ENCODE data around the gene ARID5B.
"Not testable (repeated sequence)": the region's sequence is repeated elsewhere in the genome, so short reads cannot be mapped to it uniquely, and the experiment has no call there.

ARID5B gene

DNA sequence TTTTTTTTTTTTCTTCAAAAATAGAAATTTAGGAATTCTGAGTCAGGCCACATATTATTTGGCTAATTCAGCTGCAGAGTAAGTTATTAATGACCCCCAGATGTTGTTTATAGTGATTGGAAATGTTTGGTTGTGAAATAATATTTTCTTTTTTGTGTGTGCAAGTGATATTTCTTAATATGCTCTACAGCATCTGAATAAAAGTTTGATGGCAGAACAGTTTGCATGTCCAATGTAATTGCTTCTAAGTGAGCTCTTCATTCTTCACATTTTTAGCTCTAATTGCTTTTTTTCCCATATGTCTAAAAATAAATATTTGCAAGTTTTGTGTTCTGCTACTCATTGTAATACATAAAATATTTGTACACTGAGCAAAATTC lies 116.0 kb downstream of the ARID5B start:
- no peak for DNase-seq

GRCh38 chr10:62018131-62018911 lies 116.8 kb downstream of the ARID5B start:
- DNase-seq, result no peak

- DNase-seq, result peak; percentile 48
Measured at GRCh38 chr10:62019013-62019684, 117.7 kb downstream of the ARID5B start.

- DNase-seq, result peak; percentile 21
Measured at GRCh38 chr10:62019685-62020359, 118.3 kb downstream of the ARID5B start.

DNA sequence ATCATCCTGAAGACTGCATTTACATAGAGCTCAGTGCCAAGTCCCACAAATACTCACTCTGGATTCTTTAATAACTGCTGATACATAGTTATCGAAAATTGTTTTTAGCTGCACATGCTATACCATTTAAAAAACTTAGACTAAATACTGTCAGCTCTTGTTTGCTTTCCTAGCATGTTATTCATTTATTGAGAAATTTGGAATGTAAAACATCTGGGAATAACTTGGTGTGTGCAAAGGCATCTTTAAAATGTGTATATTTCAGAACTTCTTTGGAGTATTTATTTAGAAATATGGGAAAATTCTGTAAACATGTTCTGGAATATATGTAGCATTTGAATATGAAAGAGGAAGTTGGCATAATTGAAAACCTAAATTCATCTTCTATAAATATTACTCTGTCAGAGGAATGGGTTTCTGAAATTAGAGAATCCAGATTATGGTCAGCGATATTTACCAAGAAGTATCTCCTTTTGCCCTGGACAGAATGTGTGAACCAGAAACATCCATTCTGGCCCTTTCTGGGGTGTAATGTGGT lies 119.7 kb downstream of the ARID5B start:
- DNase-seq, result no peak

DNA sequence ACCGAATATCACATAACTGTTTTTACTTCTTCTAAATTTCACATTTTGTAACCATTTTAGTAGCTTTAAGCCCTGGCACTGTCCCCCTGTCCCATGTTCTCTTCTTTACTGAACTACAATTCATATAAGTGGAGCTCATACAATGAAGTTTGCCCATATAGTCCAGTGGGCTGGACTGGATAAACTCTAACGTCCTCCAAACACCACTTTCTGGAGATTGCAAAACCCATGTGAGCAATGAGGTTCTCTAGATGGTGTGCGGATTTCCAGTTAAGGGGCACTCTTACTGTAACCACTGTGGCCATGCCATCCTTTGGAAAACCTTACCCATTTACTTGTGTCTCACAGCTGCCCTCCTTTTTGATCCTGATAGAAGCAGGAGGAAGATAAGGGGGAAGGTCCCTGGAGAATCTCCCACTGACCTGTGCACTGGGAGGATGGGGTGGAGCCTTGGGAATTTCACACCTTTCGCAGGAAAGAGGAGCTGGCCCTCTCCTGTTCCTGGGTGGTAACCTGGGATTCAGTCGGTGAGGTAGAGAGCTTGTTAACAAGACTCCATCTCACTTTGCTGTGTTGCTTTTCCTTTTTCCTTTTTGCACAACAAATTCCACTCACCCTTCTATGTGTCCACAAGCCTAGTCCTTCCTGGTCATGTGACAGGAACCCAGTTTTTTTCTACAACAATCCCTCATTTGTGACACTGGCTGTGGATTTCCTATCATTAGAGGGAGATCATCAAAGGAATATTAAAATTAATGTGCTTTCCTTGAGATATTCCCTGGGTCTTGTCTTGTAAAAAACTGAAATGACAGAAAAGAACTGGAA lies 120.7 kb downstream of the ARID5B start:
- no peak for DNase-seq

DNA sequence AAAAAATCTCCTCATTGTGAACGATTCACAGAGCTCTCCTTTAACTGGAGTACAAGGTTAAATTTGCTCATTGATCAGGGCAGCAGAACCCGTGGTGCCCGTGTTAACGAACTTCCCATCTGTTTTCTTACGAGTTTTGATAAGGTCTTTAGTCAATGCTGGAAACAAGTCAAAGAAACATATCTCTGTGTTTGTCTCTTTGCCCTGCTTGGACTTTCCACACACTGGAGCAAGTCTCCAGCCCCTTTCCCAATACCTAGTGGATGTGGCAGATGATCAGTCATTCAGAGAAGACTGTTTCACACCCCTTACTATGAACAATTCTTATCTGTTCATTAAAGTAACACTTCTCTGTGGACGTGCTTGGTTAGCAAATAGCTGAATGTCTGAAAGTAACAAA lies 121.3 kb downstream of the ARID5B start:
- DNase-seq, result no peak

- no peak for DNase-seq
Measured at GRCh38 chr10:62023329-62023728, 121.8 kb downstream of the ARID5B start.

- DNase-seq, result no peak
Measured at GRCh38 chr10:62024026-62024701, 122.7 kb downstream of the ARID5B start.

GRCh38 chr10:62025134-62025794 lies 123.8 kb downstream of the ARID5B start:
- DNase-seq, result no peak

GRCh38 chr10:62025901-62026879 lies 124.7 kb downstream of the ARID5B start:
- DNase-seq, result no peak

GRCh38 chr10:62027841-62028501 lies 126.5 kb downstream of the ARID5B start:
- DNase-seq, result no peak

DNA sequence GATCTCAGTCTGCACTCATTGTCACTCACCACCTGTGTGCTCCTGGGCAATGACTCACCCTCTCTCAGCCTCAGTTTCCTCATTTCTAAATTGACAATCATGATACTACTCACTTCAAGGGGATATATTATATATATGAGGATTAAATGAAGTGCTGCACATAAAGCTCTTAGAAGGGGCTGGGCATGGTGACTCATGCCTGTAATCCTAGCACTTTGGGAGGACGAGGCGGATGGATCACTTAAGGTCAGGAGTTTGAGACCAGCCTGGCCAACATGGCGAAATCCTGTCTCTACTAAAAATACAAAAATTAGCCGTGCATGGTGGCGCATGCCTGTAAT lies 127.0 kb downstream of the ARID5B start:
- DNase-seq, result not testable (repeated sequence)

DNA sequence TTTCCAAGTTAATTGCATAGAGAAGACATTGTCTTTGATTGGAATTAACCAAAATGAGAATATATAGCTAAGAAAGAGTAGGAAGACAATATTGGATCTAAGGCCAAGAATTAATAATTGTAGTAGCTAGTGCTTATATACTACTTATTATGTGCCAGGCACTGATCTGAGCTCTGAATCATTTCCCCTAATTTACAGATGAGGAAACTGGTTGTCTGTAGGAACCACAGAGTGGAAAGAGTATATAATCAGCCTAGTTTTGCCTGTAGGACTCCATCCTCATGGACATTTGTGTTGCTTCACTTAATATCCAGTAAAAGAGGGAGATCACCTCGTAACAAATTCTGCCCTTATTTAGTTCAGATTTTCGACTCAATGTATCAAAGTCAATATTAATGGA lies 127.9 kb downstream of the ARID5B start:
- no peak for DNase-seq

GRCh38 chr10:62031507-62031906 lies 130.0 kb downstream of the ARID5B start:
- no peak for DNase-seq

- no peak for DNase-seq
Measured at GRCh38 chr10:62033125-62033524, 131.6 kb downstream of the ARID5B start.

- DNase-seq, result peak; percentile 29
Measured at GRCh38 chr10:62034096-62034640, 132.7 kb downstream of the ARID5B start.

DNA sequence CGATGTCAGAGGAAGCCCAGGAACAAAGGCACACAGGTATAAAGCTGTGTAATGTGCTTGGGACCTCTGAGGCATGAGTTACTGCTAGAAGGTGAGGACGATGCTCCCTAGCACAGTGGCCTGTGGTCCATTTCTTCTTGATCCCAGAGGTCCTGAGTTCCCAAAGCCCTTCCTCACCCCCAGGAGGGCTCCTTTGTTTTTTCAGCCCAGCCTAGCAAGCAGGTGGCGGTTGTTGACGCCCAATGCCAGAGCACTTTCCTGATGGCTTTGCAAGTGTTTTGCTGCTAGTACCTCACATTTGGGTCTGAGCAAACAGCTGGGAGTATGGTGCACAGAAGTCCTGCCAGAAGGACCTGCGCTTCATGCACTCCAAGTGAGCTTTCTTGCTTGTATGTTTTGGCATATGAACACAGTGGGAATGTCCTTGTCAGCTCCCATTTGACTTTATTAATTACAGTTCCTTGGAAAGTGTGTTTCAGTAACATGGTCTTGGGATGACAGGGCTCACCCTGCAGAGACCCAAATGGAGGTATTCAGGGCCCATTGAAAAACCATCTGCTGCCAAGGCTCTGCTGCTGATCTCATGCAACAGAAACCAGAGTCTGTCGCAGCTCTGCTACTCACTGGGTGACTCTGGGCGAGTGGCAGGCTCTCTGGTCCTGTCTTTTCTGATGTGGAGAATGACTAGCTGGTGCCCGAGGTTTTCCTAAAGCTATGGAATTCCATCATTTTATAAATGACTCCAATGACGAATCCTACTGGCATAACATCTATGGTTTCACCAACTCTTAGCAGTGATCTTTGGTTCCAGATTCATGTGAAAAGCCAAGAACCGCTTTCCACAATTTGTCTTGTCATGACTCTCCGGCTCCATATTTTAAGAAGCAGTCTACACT lies 134.9 kb downstream of the ARID5B start:
- no peak for DNase-seq

All from eye (tissue), 1 donor.